DMS153 treated with DMSO at 0.1 percent for 48 hours (cell line): Measurements from ENCODE around the gene NDUFS4.
"Not testable (repeated sequence)": the region's sequence is repeated elsewhere in the genome, so short reads cannot be mapped to it uniquely, and the experiment has no call there.

Experiments used
- DNase-seq: peaks from one replicate; lab custom pipeline; 2025; ENCODE audit not compliant: unreplicated experiment; lab: John Stamatoyannopoulos, UW

Gene NDUFS4

DNA sequence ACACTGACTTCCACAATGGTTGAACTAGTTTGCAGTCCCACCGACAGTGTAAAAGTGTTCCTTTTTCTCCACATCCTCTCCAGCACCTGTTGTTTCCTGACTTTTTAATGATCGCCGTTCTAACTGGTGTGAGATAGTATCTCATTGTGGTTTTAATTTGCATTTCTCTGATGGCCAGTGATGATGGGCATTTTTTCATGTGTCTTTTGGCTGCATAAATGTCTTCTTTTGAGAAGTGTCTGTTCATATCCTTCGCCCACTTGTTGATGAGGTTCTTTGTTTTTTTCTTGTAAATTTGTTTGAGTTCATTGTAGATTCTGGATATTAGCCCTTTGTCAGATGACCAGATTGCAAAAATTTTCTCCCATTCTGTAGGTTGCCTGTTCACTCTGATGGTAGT lies 100.1 kb downstream of the NDUFS4 start:
- not testable (repeated sequence) for DNase-seq

DNA sequence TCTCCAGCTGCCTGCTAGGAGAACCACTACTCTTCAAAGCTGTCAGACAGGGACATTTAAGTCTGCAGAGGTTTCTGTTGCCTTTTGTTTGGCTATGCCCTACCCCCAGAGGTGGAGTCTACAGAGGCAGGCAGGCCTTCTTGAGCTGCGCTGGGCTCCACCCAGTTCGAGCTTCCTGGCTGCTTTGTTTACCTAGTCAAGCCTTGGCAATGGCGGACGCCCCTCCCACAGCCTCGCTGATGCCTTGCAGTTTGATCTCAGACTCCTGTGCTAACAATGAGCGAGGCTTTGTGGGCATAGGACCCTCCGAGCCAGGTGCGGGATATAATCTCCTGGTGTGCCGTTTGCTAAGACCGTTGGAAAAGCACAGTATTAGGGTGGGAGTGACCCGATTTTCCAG lies 104.9 kb downstream of the NDUFS4 start:
- DNase-seq = not testable (repeated sequence)

DNA sequence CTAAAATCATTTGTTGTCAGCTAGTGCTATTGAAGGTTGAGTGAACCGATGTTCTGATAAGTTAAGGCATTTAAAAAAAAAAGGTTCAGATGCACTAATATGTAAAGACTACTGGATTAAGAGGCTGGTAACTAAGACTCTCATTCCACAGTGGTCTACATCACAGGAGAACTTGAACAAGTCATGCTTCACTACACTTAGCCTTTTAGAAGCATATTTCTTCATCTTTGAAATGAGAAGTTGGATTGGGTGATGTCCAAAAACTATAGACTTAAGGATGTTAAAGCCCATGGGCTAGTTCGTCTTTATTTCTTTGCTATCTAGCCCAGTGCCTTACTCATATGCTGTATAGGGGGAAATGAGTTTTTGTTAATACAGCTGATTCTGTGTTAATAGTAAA lies 107.2 kb downstream of the NDUFS4 start:
- no peak for DNase-seq

DNA sequence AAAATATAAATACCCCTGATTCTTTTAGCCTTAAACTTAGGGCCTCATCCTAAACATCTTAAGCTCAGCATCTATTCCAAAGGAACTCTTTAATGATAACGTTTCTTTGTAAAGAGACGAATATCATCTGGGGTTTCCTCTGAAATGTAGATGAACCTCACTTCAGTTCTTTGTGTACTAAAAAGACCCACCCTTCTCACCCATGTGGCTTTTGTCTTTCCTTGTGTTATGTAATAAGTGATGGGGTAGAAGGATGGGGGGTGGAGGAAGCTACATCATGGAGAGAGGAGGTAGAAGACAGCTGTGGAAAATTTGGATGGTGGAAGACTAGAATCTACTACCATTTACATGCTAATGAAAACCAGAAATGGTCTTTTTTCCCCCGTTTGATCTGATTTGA lies 111.0 kb downstream of the NDUFS4 start:
- no peak for DNase-seq

DNA sequence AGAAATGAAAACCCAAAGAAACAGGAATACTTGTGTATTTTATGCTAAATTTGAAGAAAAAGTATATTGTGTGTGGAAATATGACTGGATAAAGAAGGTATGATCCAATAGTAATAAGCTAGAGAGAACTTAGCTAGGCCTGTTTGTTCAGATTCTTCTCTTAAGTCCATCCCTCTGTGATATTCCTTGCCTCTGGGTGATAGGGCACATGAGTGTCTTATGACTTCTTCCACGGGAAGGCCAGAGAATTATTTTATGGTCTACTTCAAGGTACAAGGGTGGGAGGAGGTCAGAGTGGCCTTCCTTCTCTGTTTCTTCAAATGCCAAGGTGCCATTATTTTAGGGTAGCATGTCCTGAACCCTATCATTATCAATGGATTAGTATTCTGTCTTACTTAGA lies 113.7 kb downstream of the NDUFS4 start:
- DNase-seq = no peak

DNA sequence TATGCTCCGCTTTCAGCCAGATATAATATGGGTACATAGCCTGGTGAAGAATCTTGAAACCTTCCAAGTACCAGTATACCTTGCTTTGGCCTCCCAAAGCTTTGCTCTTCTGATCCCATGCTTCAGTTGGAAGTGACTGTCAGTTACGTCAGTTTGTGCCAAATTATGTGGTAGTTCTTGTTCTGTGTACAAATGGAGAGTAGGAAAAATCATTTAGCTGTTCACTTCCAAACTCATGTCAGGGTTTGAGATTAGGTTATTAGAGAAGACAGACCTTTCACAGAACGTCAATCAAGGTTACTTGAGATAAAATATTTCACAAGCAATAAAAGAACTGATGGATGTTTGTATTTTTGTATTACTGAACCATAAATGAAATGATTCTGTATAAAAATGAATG lies 117.2 kb downstream of the NDUFS4 start:
- DNase-seq = no peak

DNA sequence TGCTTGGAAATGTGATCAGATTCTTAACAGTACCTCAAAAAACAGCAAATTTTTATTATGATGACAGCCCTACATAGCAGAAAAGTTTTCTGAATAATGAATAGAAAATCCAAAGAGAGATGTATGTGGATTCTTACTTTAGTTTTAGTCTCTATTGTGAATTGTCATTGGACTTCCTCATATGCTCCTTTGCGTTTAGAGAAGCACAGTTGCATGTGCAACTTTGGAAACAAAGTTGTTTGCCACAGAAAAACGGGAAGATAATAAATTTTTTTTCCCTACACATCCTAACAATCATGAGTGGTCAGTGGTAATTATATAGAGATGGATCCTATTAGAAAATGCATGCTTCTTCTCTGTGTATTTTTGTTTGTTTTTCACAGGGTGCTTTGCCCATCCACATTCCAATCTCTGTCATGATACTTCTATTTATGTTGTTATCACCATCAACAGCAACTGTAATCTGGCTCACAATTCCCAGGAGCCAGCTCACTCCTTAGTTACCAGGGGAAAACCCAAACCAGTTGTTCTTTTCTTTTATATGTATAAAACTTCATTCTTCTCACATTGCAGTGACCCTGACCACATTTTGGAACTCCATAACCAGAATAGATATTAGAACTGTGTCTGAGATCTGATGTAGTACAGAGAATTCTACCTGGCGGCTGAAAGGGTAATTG lies 118.7 kb downstream of the NDUFS4 start:
- DNase-seq = no peak

DNA sequence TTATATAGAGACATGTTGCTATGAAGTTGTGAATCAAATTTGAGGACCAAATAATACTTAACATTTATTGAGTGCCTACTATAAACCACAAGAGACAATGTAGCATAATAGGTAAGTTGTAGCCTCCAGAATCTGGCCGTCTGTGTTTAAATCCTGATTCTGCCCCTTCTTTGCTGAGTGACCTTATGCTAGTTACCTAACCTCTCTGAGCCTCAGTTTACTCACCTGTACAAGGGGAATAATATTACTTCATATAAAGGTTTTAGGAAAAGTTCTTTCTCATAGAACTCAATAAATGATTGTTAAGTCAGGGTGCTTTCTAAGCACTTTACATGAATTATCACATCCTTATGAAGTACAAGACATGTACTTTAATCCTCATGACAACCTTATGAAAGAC lies 120.6 kb downstream of the NDUFS4 start:
- DNase-seq = no peak

DNA sequence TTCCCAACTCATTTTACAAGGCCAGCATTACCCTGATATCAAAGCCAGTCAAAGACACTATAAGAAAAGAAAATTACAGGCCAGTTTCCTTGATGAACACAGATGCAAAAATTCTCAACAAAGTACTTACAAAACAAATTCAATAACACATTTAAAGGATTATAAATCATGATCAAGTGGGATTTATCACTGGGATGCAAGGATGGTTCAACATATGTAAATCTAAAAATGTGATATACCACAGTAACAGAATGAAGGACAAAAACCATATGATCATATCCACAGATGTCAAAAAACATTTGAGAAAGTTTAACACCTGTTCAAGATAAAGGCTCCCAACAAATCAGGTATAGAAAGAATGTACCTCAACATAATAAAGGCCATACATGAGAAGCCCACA lies 130.6 kb downstream of the NDUFS4 start:
- DNase-seq = no peak

DNA sequence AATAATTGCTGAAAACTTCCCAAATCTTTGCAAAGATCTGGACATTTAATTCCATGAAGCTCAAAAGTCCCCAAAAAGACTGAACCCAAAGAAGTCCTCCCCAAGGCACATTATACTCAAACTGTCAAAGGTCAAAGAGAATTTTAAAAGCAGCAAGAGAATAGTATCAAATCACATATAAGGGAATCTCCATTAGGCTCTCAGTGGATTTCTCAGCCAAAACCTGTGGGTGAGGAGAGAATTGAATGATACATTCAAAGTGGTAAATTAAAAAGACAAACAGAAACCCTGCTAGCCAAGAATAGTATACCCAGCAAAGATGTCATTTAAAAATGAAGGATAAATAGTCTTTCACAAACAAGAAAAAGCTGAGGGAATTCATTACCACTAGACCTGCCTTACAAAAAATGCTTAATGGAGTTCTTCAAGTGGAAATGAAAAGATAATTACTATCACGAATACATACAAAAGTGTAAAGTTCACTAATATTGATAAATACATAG lies 134.1 kb downstream of the NDUFS4 start:
- DNase-seq = no peak

DNA sequence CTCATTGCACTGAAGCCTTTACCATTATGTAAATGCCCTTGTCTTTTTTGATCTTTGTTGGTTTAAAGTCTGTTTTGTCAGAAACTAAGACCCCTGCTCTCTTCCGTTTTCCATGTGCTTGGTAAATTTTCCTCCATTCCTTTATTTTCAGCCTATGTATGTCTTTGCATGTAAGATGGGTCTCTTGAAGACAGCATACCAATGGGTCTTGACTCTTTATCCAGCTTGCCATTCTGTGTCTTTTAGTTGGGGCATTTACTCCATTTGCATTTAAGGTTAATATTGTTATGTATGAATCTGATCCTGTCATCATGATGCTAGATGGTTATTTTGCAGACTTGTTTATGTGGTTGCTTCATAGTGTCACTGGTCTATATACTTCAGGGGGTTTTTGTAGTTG lies 150.0 kb downstream of the NDUFS4 start:
- DNase-seq = not testable (repeated sequence)

DNA sequence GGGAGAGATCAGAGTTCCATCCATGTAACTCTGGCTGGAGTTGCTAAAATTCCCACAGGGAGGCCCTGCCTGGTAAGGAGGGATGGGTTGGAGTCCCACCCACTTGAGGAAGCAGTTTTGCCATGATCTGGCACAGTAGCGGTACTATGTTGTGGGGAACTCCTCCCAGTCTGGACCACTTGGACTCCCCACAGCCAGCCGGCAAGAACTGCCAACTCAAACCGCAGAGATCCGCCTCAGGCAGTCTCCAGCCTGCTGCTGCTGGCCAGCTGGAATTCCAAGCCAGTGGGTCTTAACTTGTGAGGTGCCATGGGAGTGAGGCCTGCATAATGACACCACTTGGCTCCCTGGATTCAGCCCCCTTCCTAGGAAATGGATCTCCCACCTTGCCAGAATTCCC lies 151.9 kb downstream of the NDUFS4 start:
- no peak for DNase-seq

DNA sequence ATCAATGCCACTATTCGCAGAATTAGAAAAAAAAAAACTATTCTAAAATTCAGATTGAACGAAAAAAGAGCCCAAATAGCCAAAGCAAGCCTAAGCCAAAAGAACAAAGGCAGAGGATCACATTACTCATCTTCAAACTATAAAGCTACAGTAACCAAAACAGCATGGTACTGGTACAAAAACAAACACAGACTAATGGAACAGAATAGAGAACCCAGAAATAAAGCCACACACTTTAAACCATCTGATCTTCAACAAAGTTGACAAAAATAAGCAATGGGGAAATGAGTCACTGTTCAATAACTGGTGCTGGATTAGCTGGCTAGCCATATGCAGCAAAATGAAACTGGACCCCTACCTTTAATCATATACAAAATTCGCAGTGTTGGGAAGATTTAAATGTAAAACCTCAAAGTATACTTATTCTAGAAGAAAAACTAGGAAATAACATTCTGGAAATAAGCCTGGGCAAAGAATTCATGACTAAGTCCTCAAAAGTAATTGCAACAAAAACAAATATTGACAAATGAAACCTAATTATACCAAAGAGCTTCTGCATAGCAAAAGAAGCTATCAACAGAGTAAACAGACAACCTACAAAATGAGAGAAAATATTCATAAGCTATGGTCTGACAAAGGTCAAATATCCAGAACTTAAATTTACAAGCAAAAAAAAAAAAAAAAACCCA lies 153.7 kb downstream of the NDUFS4 start:
- no peak for DNase-seq

DNA sequence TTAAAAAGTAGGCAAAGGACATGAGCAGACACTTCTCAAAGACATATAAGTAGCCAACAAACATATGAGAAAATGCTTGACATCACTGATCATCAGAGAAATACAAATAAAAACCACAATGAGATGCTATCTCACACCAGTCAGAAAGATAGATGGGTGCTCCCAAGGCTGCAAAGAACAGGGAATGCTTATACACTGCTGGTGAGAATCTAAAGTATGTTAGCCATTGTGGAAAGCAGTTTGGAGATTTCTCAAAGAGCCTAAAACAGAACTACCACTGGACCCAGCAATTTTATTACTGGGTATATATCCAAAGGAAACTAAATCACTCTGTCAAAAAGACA lies 154.2 kb downstream of the NDUFS4 start:
- no peak for DNase-seq

DNA sequence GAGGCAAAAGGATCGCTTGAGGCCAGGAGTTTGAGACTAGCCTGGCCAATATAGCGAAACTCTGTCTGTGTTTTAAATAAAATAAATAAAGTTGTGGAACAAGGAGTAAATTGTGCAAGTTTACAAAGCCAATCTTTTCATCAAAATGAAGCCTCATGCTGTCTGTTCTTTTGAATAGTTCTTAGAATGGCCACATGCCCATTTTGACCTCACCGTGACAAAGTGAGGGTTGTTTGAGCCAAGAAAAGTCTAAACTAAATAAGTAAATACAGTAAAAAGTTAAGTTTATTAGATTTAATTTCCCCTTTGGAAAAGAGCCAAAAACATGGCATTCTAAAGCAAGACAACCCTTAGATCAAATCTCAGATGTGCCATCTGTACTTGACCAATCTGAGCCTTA lies 165.7 kb downstream of the NDUFS4 start:
- DNase-seq = no peak

DNA sequence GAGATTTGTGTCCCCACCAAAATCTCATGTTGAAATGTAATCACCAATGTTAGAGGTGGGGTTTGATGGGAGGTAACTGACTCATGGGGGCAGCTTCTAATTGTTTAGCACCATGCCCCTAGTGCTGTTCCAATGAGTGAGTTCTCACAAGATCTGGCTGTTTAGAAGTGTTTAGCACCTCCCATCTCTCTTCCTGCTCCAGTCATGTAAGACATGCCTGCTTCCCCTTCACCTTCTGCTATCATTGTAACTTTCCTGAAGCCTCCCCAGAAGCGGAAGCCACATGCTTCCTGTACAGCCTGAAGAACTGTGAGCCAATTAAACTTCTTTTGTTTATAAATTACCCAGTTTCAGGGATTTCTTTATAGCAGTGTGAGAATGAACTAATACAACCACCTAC lies 170.5 kb downstream of the NDUFS4 start:
- DNase-seq = no peak
